ENCODE measurements around the gene CADPS.

- TF ChIP-seq EZH2 (IDR thresholded peaks at IDR 0.05; ENCODE audit: borderline replicate concordance, low read length) (no peak), CTCF (IDR thresholded peaks at IDR 0.05; ENCODE audit: low read length) (no peak)
Observed at GRCh38 chr3:62500556-62501288, 374.5 kb downstream of the CADPS start.

All from OCI-LY1 (cell line).